K562 (cell line): Measurements from ENCODE around the gene TRIM71. TPM values are rescaled to one million over a fixed set of nuclear protein-coding genes. Genes with fewer than 3 reads are reported as not detected.

Experiments used
- ELK3 ChIP-seq: fragments of 450-650 bp; formaldehyde crosslinking; IDR thresholded peaks from 2 replicates; pipeline ENCODE4 v1.4.0; 2020; ENCODE audit warnings: mild to moderate bottlenecking
- FOXA1 ChIP-seq: fragments of 450-650 bp; IDR thresholded peaks from 2 replicates; pipeline ENCODE4 v1.6.1; 2016; ENCODE audit warnings: mild to moderate bottlenecking, borderline replicate concordance
- HNRNPK ChIP-seq: fragments of 200-400 bp; formaldehyde crosslinking; IDR thresholded peaks from one replicate; pipeline ENCODE4 v1.6.1; 2018; ENCODE audit warnings: mild to moderate bottlenecking, low read depth, low read length; ENCODE audit not compliant: poor library complexity, severe bottlenecking
- IRF2 ChIP-seq: sonication (generic); formaldehyde crosslinking; IDR thresholded peaks from 2 replicates; pipeline ENCODE4 v1.8.1; 2022; ENCODE audit warnings: mild to moderate bottlenecking, missing genetic modification reagents
- MLX ChIP-seq, 2 experiments: fragments of 450-650 bp in 1 of 2; sonication (generic) in 1 of 2; formaldehyde crosslinking; conservative IDR thresholded peaks; 2 replicates each; pipeline versions ENCODE4 v1.4.0 to v1.8.1; 2020 to 2022; ENCODE audit warnings: mild to moderate bottlenecking in 1 of 2, missing genetic modification reagents in 1 of 2
- SMAD2 ChIP-seq: fragments of 150-350 bp; IDR thresholded peaks from 2 replicates; pipeline ENCODE4 v1.6.1; 2014; ENCODE audit warnings: low read depth, mild to moderate bottlenecking, low read length
- SOX6 ChIP-seq: fragments of 450-650 bp; IDR thresholded peaks from 2 replicates; pipeline ENCODE4 v1.6.1; 2014; ENCODE audit warnings: mild to moderate bottlenecking
- ZC3H4 ChIP-seq: sonication (generic); formaldehyde crosslinking; IDR thresholded peaks from 2 replicates; pipeline ENCODE4 v1.9.0; 2021; ENCODE audit warnings: missing genetic modification reagents, borderline replicate concordance
- ZFP1 ChIP-seq: fragments of 450-650 bp; formaldehyde crosslinking; IDR thresholded peaks from 2 replicates; pipeline ENCODE4 v1.4.0; 2020; ENCODE audit warnings: mild to moderate bottlenecking, mixed read lengths
- ZNF324 ChIP-seq: fragments of 250-450 bp; sonication (Bioruptor Pico); IDR thresholded peaks from 2 replicates; pipeline ENCODE4 v1.4.0; 2020; ENCODE audit warnings: mild to moderate bottlenecking
- ZNF79 ChIP-seq: fragments of 250-450 bp; sonication (Bioruptor Pico); IDR thresholded peaks from 2 replicates; pipeline ENCODE4 v1.4.0; 2020; ENCODE audit warnings: low read depth, mild to moderate bottlenecking, moderate library complexity
- polyA plus RNA-seq, 8 experiments: library from polyadenylated mRNA; depleted of rRNA in 4 of 8; stranded (reverse) in 5 of 8; unstranded in 3 of 8; fragments of >200 nt; fragmentation: Nextera tagmentation in 2 of 8; fragmentation: Illumina TruSeq in 1 of 8; extraction: Ambion mirVana in 2 of 8; extraction: Trizol in 1 of 8; gene quantifications; 2 replicates each; pipeline versions ENCODE4 v1.2.1 to v1.2.3, GENCODE V29; 2011 to 2014; ENCODE audit warnings: inconsistent platforms in 1 of 8, missing spikeins in 1 of 8
- total RNA-seq, 7 experiments: library from RNA; depleted of rRNA in 6 of 7; stranded (reverse); fragments of >200 nt in 6 of 7; fragmentation: Illumina TruSeq in 2 of 7; extraction: Trizol in 2 of 7; gene quantifications; 2 replicates each; pipeline versions ENCODE4 v1.2.1 to v1.2.3, GENCODE V29; 2011 to 2021; ENCODE audit warnings: low replicate concordance in 1 of 7
- TF ChIP-seq, protein P1 (sequence below): sonication (generic); formaldehyde crosslinking; IDR thresholded peaks from 2 replicates; pipeline ENCODE4 v1.8.0; 2022; ENCODE audit warnings: missing genetic modification reagents, mild to moderate bottlenecking, borderline replicate concordance
- TF ChIP-seq, protein P2 (sequence below): sonication (generic); formaldehyde crosslinking; IDR thresholded peaks from 2 replicates; pipeline ENCODE4 v1.8.0; 2022; ENCODE audit warnings: mild to moderate bottlenecking, missing genetic modification reagents
- TF ChIP-seq, protein P3 (sequence below): fragments of 450-650 bp; formaldehyde crosslinking; IDR thresholded peaks from 2 replicates; pipeline ENCODE4 v1.4.0; 2020; ENCODE audit warnings: mild to moderate bottlenecking, moderate library complexity
- TF ChIP-seq, protein P4 (sequence below): fragments of 450-650 bp; formaldehyde crosslinking; IDR thresholded peaks from 2 replicates; pipeline ENCODE4 v1.4.0; 2020; ENCODE audit warnings: mild to moderate bottlenecking, moderate library complexity
- TF ChIP-seq, protein P5 (sequence below): sonication (generic); formaldehyde crosslinking; IDR thresholded peaks from 2 replicates; pipeline ENCODE4 v1.8.0; 2022; ENCODE audit warnings: mild to moderate bottlenecking, missing genetic modification reagents

The TRIM71 gene
- total and polyA plus RNA-seq, 9 of the 15 experiments (the other 6 are each of a cell fraction or from before 2014, with no cell fraction given) = 0.04 to 0.11 TPM; not detected in 7

- TF ChIP-seq, protein P1, sequence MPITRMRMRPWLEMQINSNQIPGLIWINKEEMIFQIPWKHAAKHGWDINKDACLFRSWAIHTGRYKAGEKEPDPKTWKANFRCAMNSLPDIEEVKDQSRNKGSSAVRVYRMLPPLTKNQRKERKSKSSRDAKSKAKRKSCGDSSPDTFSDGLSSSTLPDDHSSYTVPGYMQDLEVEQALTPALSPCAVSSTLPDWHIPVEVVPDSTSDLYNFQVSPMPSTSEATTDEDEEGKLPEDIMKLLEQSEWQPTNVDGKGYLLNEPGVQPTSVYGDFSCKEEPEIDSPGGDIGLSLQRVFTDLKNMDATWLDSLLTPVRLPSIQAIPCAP (CRISPR knock-in tag) = no peak
- TF ChIP-seq, protein P2, sequence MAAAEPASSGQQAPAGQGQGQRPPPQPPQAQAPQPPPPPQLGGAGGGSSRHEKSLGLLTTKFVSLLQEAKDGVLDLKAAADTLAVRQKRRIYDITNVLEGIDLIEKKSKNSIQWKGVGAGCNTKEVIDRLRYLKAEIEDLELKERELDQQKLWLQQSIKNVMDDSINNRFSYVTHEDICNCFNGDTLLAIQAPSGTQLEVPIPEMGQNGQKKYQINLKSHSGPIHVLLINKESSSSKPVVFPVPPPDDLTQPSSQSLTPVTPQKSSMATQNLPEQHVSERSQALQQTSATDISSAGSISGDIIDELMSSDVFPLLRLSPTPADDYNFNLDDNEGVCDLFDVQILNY (CRISPR knock-in tag) = peak; percentile 82
- TF ChIP-seq, protein P3, sequence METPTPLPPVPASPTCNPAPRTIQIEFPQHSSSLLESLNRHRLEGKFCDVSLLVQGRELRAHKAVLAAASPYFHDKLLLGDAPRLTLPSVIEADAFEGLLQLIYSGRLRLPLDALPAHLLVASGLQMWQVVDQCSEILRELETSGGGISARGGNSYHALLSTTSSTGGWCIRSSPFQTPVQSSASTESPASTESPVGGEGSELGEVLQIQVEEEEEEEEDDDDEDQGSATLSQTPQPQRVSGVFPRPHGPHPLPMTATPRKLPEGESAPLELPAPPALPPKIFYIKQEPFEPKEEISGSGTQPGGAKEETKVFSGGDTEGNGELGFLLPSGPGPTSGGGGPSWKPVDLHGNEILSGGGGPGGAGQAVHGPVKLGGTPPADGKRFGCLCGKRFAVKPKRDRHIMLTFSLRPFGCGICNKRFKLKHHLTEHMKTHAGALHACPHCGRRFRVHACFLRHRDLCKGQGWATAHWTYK (CRISPR knock-in tag) = peak; percentile 95
- TF ChIP-seq, protein P4, sequence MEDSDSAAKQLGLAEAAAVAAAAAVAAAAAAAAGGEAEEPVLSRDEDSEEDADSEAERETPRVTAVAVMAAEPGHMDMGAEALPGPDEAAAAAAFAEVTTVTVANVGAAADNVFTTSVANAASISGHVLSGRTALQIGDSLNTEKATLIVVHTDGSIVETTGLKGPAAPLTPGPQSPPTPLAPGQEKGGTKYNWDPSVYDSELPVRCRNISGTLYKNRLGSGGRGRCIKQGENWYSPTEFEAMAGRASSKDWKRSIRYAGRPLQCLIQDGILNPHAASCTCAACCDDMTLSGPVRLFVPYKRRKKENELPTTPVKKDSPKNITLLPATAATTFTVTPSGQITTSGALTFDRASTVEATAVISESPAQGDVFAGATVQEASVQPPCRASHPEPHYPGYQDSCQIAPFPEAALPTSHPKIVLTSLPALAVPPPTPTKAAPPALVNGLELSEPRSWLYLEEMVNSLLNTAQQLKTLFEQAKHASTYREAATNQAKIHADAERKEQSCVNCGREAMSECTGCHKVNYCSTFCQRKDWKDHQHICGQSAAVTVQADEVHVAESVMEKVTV (CRISPR knock-in tag) = no peak
- TF ChIP-seq HNRNPK (peak; percentile 99), SOX6 (no peak), MLX (CRISPR knock-in tag; conservative IDR thresholded peaks at IDR 0.05) (no peak), SMAD2 (no peak), ZNF79 (no peak), ZNF324 (no peak), ZC3H4 (no peak), IRF2 (no peak), FOXA1 (no peak), ZFP1 (CRISPR knock-in tag) (no peak), ELK3 (CRISPR knock-in tag) (no peak)
- TF ChIP-seq, protein P5, sequence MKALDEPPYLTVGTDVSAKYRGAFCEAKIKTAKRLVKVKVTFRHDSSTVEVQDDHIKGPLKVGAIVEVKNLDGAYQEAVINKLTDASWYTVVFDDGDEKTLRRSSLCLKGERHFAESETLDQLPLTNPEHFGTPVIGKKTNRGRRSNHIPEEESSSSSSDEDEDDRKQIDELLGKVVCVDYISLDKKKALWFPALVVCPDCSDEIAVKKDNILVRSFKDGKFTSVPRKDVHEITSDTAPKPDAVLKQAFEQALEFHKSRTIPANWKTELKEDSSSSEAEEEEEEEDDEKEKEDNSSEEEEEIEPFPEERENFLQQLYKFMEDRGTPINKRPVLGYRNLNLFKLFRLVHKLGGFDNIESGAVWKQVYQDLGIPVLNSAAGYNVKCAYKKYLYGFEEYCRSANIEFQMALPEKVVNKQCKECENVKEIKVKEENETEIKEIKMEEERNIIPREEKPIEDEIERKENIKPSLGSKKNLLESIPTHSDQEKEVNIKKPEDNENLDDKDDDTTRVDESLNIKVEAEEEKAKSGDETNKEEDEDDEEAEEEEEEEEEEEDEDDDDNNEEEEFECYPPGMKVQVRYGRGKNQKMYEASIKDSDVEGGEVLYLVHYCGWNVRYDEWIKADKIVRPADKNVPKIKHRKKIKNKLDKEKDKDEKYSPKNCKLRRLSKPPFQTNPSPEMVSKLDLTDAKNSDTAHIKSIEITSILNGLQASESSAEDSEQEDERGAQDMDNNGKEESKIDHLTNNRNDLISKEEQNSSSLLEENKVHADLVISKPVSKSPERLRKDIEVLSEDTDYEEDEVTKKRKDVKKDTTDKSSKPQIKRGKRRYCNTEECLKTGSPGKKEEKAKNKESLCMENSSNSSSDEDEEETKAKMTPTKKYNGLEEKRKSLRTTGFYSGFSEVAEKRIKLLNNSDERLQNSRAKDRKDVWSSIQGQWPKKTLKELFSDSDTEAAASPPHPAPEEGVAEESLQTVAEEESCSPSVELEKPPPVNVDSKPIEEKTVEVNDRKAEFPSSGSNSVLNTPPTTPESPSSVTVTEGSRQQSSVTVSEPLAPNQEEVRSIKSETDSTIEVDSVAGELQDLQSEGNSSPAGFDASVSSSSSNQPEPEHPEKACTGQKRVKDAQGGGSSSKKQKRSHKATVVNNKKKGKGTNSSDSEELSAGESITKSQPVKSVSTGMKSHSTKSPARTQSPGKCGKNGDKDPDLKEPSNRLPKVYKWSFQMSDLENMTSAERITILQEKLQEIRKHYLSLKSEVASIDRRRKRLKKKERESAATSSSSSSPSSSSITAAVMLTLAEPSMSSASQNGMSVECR (CRISPR knock-in tag) = peak; percentile 71; the same call in 1 of the 2 replicates
These were observed 36.4 kb upstream of the TRIM71 start (continued) for GRCh38 chr3:32781211-32781968.
